ENCODE measurements around the gene IFNL4.
"Not testable (repeated sequence)": the region's sequence is repeated elsewhere in the genome, so short reads cannot be mapped to it uniquely, and the experiment has no call there.

The IFNL4 gene

GRCh38 chr19:39248806-39249205, at the start of gene IFNL4:
TSS of gene IFNL4 (minus strand) at chr19:39248856.
- no peak for DNase-seq (ENCODE audit: low read depth, low spot score)

- DNase-seq (ENCODE audit: low read depth, low spot score) = no peak
These were observed 49.4 kb upstream of the IFNL4 start for GRCh38 chr19:39297931-39298634.

GRCh38 chr19:39296906-39297305, 48.2 kb upstream of the IFNL4 start:
- no peak for DNase-seq (ENCODE audit: low read depth, low spot score)

- DNase-seq (ENCODE audit: low read depth, low spot score) = no peak
These were observed 47.5 kb upstream of the IFNL4 start, which contains the start of gene IFNL1 for GRCh38 chr19:39296055-39296645. TSS of gene IFNL1 (plus strand) at chr19:39296407. CDS start at chr19:39296422, 15 bp downstream.

- DNase-seq (ENCODE audit: low read depth, low spot score) = no peak
These were observed 44.7 kb upstream of the IFNL4 start for GRCh38 chr19:39293394-39293793.

- DNase-seq (ENCODE audit: low read depth, low spot score) = no peak
These were observed 35.4 kb upstream of the IFNL4 start for GRCh38 chr19:39284032-39284431.

- DNase-seq (ENCODE audit: low read depth, low spot score) = no peak
These were observed 33.4 kb upstream of the IFNL4 start for GRCh38 chr19:39282021-39282420.

GRCh38 chr19:39277598-39277997, 28.9 kb upstream of the IFNL4 start:
- DNase-seq (ENCODE audit: low read depth, low spot score) = no peak

GRCh38 chr19:39276740-39277139, 28.1 kb upstream of the IFNL4 start:
- no peak for DNase-seq (ENCODE audit: low read depth, low spot score)

GRCh38 chr19:39275578-39275977, 26.9 kb upstream of the IFNL4 start:
- no peak for DNase-seq (ENCODE audit: low read depth, low spot score)

GRCh38 chr19:39273859-39274258, 25.2 kb upstream of the IFNL4 start:
- DNase-seq (ENCODE audit: low read depth, low spot score) = not testable (repeated sequence)

- no peak for DNase-seq (ENCODE audit: low read depth, low spot score)
These were observed 21.6 kb upstream of the IFNL4 start for GRCh38 chr19:39270036-39270871.

GRCh38 chr19:39269369-39269768, 20.7 kb upstream of the IFNL4 start:
- not testable (repeated sequence) for DNase-seq (ENCODE audit: low read depth, low spot score)

GRCh38 chr19:39268531-39269223, 20.0 kb upstream of the IFNL4 start:
- not testable (repeated sequence) for DNase-seq (ENCODE audit: low read depth, low spot score)

GRCh38 chr19:39268085-39268484, 19.4 kb upstream of the IFNL4 start, which contains the start of gene IFNL2:
TSS of gene IFNL2 (plus strand) at chr19:39268396. CDS start at chr19:39268569, 173 bp downstream.
- DNase-seq (ENCODE audit: low read depth, low spot score) = not testable (repeated sequence)

GRCh38 chr19:39265321-39265916, 16.8 kb upstream of the IFNL4 start:
- DNase-seq (ENCODE audit: low read depth, low spot score) = no peak

GRCh38 chr19:39264306-39265290, 15.9 kb upstream of the IFNL4 start:
- DNase-seq (ENCODE audit: low read depth, low spot score) = no peak

- no peak for DNase-seq (ENCODE audit: low read depth, low spot score)
These were observed 15.3 kb upstream of the IFNL4 start for GRCh38 chr19:39263912-39264305.

GRCh38 chr19:39262496-39262895, 13.8 kb upstream of the IFNL4 start:
- DNase-seq (ENCODE audit: low read depth, low spot score) = no peak

GRCh38 chr19:39261704-39262103, 13.0 kb upstream of the IFNL4 start:
- DNase-seq (ENCODE audit: low read depth, low spot score) = no peak
